OCI-LY7 (cell line): Measurements from ENCODE around the gene PEAK3. TPM values are rescaled to one million over a fixed set of nuclear protein-coding genes. Genes with fewer than 3 reads are reported as not detected.

Experiments
- BruUV-seq: library from RNA; stranded (reverse); fragments of 400-500 nt; replicated peaks from 2 replicates; lab custom pipeline; 2021; lab: Mats Ljungman, UMichigan
- CTCF ChIA-PET: fragments of 300-600 bp; sonication (Branson Sonifier 250); formaldehyde crosslinking; loops from one replicate; lab custom pipeline; 2022; ENCODE audit warnings: antibody characterized with exemption; ENCODE audit not compliant: unreplicated experiment; lab: Charles Lee
- POLR2A ChIA-PET: fragments of 300-600 bp; sonication (Branson Sonifier 250); formaldehyde crosslinking; loops from one replicate; lab custom pipeline; 2022; ENCODE audit warnings: antibody characterized with exemption; lab: Charles Lee
- DNase-seq: peaks from one replicate; pipeline ENCODE4 v3.0.0-alpha.2; 2015; ENCODE audit warnings: low spot score
- H2AFZ ChIP-seq: fragments of 200-600 bp; sonication (generic), shearing (Covaris generic); 2 replicates; pipeline ENCODE4 v1.6.1; 2014; ENCODE audit warnings: mild to moderate bottlenecking, antibody characterized with exemption, low read length, moderate library complexity
- H3K27ac ChIP-seq: fragments of 200-600 bp; sonication (generic); 2 replicates; pipeline ENCODE4 v1.5.1; 2014; ENCODE audit warnings: mixed run types, low read depth, mild to moderate bottlenecking, moderate library complexity, low read length, inconsistent platforms; ENCODE audit not compliant: poor library complexity, severe bottlenecking
- H3K36me3 ChIP-seq: fragments of 200-600 bp; sonication (generic); 2 replicates; pipeline ENCODE4 v1.6.1; 2014; ENCODE audit warnings: mild to moderate bottlenecking, antibody characterized with exemption, low read length, moderate library complexity, mixed read lengths; ENCODE audit not compliant: insufficient read depth
- H3K4me1 ChIP-seq: fragments of 200-600 bp; sonication (generic); 2 replicates; pipeline ENCODE4 v1.5.1; 2014; ENCODE audit warnings: mild to moderate bottlenecking, low read length; ENCODE audit not compliant: insufficient read depth, poor library complexity, severe bottlenecking
- H3K4me2 ChIP-seq: fragments of 200-600 bp; sonication (generic); 2 replicates; pipeline ENCODE4 v1.6.1; 2014; ENCODE audit warnings: mild to moderate bottlenecking, low read length
- H3K4me3 ChIP-seq: fragments of 200-600 bp; sonication (generic); 2 replicates; pipeline ENCODE4 v1.5.1; 2014; ENCODE audit warnings: mild to moderate bottlenecking, low read depth, low read length; ENCODE audit not compliant: poor library complexity, severe bottlenecking
- H3K79me2 ChIP-seq: fragments of 200-600 bp; sonication (generic); 2 replicates; pipeline ENCODE4 v1.6.1; 2016; ENCODE audit warnings: low read depth, mild to moderate bottlenecking, low read length, moderate library complexity, mixed read lengths; ENCODE audit not compliant: insufficient read depth
- H3K9me2 ChIP-seq: fragments of 200-600 bp; sonication (generic); 2 replicates; pipeline ENCODE4 v1.6.1; 2016; ENCODE audit warnings: mild to moderate bottlenecking, low read length, mixed read lengths; ENCODE audit not compliant: insufficient read depth
- H3K9me3 ChIP-seq: fragments of 200-600 bp; sonication (generic); 2 replicates; pipeline ENCODE4 v1.6.1; 2014; ENCODE audit warnings: mild to moderate bottlenecking, mixed run types, low read length, mixed read lengths
- H4K20me1 ChIP-seq: fragments of 200-600 bp; sonication (generic); 2 replicates; pipeline ENCODE4 v1.6.1; 2014; ENCODE audit warnings: mild to moderate bottlenecking, antibody characterized with exemption, low read length, moderate library complexity, mixed read lengths; ENCODE audit not compliant: insufficient read depth
- EZH2phosphoT487 ChIP-seq: fragments of 200-600 bp; sonication (generic); IDR thresholded peaks from 2 replicates; pipeline ENCODE4 v1.6.1; 2018; ENCODE audit warnings: low read depth, borderline replicate concordance, mild to moderate bottlenecking, mixed run types, antibody characterized with exemption, low read length, moderate library complexity, mixed read lengths
- intact Hi-C: fragments of 100-400 bp; cut with micrococcal nuclease; formaldehyde crosslinking; loops from one replicate; pipeline ENCODE4 v1.10.0; 2022; ENCODE audit not compliant: unreplicated experiment
- total RNA-seq, 2 experiments: library from RNA; depleted of rRNA in 1 of 2; stranded (reverse); fragments of >200 nt in 1 of 2; shearing (Covaris generic) in 1 of 2; gene quantifications; 2 replicates each; pipeline ENCODE4 v1.2.3, GENCODE V29; 2014 to 2022
- TF ChIP-seq, protein P1 (sequence below): fragments of 200-600 bp; sonication (generic); conservative IDR thresholded peaks from 2 replicates; pipeline ENCODE4 v1.5.1; 2014; ENCODE audit warnings: mild to moderate bottlenecking, antibody characterized with exemption, low read length, moderate library complexity, mixed read lengths

The PEAK3 gene
- total RNA-seq, 2 experiments from 2014 or later: not detected

DNA sequence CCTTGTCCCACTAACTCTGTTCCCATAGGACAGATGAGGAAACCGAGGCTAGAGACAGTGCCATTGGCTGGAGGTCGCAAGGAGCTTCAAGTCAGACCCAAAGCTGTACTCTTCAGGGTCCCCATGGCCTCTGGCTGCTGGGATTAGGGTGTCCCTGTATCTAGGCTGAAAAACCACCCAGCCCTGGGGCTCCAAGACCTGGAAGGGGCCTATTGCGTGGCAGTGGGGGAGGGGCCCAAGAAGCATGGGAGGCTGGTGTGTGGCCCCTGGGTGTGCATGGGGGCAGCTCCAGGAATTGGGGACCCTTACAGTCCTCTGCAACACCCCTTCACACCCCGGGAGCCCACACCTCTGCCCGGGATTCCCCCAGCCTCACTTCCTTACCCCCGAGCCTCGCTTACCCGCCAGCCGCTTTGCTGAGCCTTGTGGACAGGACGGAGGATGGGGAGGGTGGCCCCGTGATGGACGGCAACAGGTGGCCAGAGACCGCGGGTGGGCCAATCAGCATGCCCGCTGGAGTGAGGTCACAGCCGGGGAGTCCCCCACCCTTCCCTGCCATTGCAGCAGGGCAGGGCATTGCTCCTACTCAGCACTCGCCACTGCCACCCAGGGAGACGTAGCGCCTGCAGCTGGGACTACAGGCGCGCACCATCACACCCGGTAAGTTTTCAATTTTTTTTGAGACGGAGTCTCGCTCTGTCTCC lies 25.8 kb downstream of the PEAK3 start, which contains the start of gene JSRP1:
Gene JSRP1, minus strand, starts transcription at position 436 of the 704 bp plus-strand sequence. CDS start 1,103 bp downstream, outside the sequence.
- 0 out of 2 replicates have a peak, but pooled peaks cover 1% of the 10 kb centered on the region for H3K9me3 ChIP-seq
- peaks cover 64% of the 10 kb centered on the region for H3K4me1 ChIP-seq
- no peaks in the 10 kb centered on the region for H3K9me2 ChIP-seq
- H3K36me3 ChIP-seq: peaks cover 5% of the 10 kb centered on the region; the same call in 1 of the 2 replicates
- no peaks in the 10 kb centered on the region for H4K20me1 ChIP-seq
- peak within 1 kb of the TSS; percentile 87 for H3K27ac ChIP-seq
- peak; percentile 49 for DNase-seq
- no peaks in the 10 kb centered on the region for H3K79me2 ChIP-seq
- no peak for TF ChIP-seq EZH2phosphoT487
- TF ChIP-seq, protein P1, sequence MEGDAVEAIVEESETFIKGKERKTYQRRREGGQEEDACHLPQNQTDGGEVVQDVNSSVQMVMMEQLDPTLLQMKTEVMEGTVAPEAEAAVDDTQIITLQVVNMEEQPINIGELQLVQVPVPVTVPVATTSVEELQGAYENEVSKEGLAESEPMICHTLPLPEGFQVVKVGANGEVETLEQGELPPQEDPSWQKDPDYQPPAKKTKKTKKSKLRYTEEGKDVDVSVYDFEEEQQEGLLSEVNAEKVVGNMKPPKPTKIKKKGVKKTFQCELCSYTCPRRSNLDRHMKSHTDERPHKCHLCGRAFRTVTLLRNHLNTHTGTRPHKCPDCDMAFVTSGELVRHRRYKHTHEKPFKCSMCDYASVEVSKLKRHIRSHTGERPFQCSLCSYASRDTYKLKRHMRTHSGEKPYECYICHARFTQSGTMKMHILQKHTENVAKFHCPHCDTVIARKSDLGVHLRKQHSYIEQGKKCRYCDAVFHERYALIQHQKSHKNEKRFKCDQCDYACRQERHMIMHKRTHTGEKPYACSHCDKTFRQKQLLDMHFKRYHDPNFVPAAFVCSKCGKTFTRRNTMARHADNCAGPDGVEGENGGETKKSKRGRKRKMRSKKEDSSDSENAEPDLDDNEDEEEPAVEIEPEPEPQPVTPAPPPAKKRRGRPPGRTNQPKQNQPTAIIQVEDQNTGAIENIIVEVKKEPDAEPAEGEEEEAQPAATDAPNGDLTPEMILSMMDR: no peak
- POLR2A ChIA-PET: interaction anchor here (1.6 kb wide), 1 partner anchor 16 kb away, joined by 4 read pairs; no protein-coding TSS in a partner anchor
- H3K4me3 ChIP-seq: no peak within 1 kb of the TSS
- intact Hi-C loops: no loop called here
- H3K4me2 ChIP-seq: peak within 1 kb of the TSS; percentile 35; the same call in 1 of the 2 replicates
- CTCF ChIA-PET: interaction anchor here (0.6 kb wide), 1 partner anchor 401 kb away, joined by 6 read pairs; no protein-coding TSS in a partner anchor
- BruUV-seq: no TSS peak
- peak within 1 kb of the TSS; percentile 18; the same call in 1 of the 2 replicates for H2AFZ ChIP-seq

DNA sequence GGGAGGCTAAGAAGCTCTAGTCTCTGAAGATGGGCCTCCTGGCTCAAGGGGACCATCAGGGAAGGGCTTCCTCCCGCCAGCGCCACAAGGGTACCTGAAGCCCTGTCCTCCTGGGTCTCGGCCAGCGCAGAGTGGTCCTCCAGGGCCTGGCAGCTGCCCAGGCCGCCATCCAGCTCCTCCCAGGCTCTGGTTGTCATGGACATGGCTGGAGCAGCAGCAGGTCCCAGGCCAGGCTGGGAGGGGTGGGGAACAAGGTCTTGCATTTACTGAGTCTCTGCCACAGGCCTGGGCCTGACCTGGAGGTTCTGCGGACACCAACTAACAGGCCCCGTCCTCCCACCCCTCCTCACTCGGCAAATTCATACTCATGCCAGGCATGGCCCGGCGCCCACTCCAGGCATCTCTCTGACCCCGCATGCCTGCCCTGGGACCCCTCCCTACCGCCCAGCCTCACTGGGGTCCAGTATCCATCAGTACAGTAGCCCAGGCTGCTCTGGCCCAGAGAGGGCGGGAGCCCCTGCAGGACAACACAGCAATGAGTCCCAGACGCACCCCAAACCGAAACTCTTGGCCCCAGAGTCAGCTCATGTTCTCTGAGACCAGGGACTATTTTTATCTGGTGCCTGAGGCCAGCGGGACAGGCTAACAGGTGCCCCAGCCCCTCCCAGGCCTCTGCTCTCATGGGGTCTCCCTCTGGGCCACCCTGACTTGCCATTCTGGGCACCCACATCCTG lies 26.7 kb downstream of the PEAK3 start:
- intact Hi-C loops: no loop called here

More for the DNA sequence above, 26.7 kb downstream of the PEAK3 start:
- Histone ChIP-seq H3K9me2 (no peaks in the 10 kb centered on the region), H3K4me2 (no peak overlapping the region), H3K4me3 (no peak overlapping the region), H3K36me3 (peaks cover 5% of the 10 kb centered on the region; the same call in 1 of the 2 replicates), H3K9me3 (no peaks in the 10 kb centered on the region), H3K4me1 (peaks cover 60% of the 10 kb centered on the region), H3K79me2 (no peaks in the 10 kb centered on the region), H3K27ac (no peak overlapping the region), H4K20me1 (no peaks in the 10 kb centered on the region), H2AFZ (no peak overlapping the region)
- POLR2A ChIA-PET: interaction anchor here (1.1 to 1.6 kb wide), 2 partner anchors 16 to 17 kb away, joined by 4 read pairs; no protein-coding TSS in a partner anchor
- BruUV-seq: no TSS peak
- CTCF ChIA-PET: interaction anchor here (0.6 kb wide), 1 partner anchor 19 kb away, joined by 4 read pairs; no protein-coding TSS in a partner anchor
- no peak for DNase-seq
- TF ChIP-seq, protein P1: no peak
- no peak for TF ChIP-seq EZH2phosphoT487
